ENCODE results near the gene COL5A1.

DNA sequence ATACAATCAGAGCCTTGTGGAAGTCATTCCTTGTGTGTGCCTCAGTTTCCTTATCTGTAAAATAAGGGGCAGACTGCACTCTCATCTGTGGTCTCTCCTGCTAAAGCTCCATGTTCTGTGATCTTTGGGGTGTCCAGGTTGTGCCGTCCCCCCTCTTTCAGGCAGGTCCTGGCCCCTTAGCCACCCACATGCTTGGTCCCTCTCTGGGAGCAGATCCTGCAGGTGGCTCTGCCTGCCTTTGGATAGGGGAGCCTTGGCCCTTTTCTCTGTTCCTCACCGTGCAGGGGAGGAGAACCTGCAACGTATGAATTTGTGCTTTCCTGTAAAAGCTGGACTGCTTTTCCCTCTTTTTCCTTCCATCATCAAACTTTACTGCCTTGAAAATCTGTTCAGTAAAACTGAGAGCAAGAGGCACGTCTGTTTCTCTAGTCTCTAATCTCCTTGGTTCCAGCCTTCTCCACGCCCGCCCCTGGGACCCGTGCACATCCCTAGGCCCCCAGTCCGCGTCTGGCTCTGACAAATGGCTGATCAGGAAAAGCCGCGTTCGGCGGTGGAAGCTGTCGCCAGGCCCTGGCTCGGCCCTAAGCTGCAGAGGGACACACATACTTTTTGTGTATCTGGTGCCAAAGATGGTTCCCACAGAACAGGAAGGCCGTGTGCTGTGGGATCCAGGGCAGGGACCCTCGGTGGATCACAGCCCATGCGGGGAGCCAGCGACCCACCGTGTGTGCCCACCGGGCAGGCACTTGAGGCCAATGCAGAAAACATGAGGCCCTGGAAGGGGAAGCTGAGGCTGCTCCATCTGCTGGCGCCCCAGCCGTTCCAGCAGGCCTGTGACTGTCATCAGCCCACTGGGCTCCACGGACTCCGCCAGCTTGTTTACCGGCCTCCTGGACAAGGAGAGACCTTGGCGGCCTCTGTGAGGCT lies 43.4 kb upstream of the COL5A1 start:
- TF ChIP-seq, protein P1, sequence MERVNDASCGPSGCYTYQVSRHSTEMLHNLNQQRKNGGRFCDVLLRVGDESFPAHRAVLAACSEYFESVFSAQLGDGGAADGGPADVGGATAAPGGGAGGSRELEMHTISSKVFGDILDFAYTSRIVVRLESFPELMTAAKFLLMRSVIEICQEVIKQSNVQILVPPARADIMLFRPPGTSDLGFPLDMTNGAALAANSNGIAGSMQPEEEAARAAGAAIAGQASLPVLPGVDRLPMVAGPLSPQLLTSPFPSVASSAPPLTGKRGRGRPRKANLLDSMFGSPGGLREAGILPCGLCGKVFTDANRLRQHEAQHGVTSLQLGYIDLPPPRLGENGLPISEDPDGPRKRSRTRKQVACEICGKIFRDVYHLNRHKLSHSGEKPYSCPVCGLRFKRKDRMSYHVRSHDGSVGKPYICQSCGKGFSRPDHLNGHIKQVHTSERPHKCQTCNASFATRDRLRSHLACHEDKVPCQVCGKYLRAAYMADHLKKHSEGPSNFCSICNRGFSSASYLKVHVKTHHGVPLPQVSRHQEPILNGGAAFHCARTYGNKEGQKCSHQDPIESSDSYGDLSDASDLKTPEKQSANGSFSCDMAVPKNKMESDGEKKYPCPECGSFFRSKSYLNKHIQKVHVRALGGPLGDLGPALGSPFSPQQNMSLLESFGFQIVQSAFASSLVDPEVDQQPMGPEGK (CRISPR knock-in tag; IDR thresholded peaks at IDR 0.05; ENCODE audit: borderline replicate concordance), result no peak
- no peak for TF ChIP-seq PPARA (CRISPR knock-in tag; IDR thresholded peaks at IDR 0.05; ENCODE audit: borderline replicate concordance)
- TF ChIP-seq ZFP3 (CRISPR knock-in tag; IDR thresholded peaks at IDR 0.05), result no peak
- no peak for TF ChIP-seq ZFP30 (CRISPR knock-in tag; IDR thresholded peaks at IDR 0.05)
- TF ChIP-seq GLIS3 (CRISPR knock-in tag; IDR thresholded peaks at IDR 0.05), result no peak
- TF ChIP-seq ISL1 (CRISPR knock-in tag; IDR thresholded peaks at IDR 0.05), result no peak
- TF ChIP-seq, protein P2, sequence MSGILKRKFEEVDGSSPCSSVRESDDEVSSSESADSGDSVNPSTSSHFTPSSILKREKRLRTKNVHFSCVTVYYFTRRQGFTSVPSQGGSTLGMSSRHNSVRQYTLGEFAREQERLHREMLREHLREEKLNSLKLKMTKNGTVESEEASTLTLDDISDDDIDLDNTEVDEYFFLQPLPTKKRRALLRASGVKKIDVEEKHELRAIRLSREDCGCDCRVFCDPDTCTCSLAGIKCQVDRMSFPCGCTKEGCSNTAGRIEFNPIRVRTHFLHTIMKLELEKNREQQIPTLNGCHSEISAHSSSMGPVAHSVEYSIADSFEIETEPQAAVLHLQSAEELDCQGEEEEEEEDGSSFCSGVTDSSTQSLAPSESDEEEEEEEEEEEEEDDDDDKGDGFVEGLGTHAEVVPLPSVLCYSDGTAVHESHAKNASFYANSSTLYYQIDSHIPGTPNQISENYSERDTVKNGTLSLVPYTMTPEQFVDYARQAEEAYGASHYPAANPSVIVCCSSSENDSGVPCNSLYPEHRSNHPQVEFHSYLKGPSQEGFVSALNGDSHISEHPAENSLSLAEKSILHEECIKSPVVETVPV (CRISPR knock-in tag; IDR thresholded peaks at IDR 0.05), result no peak
- TF ChIP-seq ARNTL (CRISPR knock-in tag; IDR thresholded peaks at IDR 0.05; ENCODE audit: borderline replicate concordance, low read depth), result no peak

Measured in SK-N-SH treated with all-trans-retinoic acid at 6 μM for 48 hours (cell line).